Measurements from ENCODE around the gene UBL7.

UBL7 gene

DNA sequence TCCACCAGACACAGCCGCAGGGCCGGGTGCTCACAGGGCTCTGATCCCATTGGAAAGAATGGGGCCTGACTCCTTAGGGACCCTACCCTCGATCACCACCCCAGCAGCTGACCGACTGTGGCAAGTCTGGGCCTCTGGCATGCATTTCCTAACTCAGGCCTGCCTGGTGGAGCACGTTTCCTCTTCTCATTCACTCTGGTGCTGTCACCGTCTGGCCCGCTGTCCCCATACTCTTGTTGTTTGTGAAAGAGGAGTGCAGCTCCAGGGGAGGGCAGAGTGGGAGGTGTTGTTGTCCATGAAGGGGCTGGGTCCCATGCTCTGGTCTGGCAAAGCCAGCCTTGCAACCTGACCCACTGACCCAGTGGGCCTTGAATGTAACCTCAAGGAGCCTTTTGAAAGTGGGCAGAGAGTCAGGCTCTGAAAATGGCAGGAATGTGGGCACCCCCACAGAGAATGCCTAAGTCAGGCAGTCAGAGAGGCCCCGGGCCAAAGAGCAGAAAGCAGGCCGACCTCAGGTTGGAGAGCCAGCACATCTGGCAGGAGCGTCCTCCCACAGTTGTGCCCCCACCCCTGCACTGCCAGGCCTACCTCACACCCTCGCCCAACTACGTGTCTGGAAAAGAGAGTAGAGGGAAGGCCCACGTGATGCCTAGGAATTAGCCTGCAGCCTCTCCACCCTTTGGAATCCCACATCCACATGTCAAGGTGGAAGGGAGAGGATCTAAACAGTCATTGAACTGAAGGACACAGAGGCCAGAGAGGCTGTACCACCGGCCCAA is 38.1 kb downstream of the UBL7 start:
- no peak for DNase-seq

- DNase-seq, result no peak
These were observed 38.7 kb downstream of the UBL7 start for GRCh38 chr15:74422265-74422651.

DNA sequence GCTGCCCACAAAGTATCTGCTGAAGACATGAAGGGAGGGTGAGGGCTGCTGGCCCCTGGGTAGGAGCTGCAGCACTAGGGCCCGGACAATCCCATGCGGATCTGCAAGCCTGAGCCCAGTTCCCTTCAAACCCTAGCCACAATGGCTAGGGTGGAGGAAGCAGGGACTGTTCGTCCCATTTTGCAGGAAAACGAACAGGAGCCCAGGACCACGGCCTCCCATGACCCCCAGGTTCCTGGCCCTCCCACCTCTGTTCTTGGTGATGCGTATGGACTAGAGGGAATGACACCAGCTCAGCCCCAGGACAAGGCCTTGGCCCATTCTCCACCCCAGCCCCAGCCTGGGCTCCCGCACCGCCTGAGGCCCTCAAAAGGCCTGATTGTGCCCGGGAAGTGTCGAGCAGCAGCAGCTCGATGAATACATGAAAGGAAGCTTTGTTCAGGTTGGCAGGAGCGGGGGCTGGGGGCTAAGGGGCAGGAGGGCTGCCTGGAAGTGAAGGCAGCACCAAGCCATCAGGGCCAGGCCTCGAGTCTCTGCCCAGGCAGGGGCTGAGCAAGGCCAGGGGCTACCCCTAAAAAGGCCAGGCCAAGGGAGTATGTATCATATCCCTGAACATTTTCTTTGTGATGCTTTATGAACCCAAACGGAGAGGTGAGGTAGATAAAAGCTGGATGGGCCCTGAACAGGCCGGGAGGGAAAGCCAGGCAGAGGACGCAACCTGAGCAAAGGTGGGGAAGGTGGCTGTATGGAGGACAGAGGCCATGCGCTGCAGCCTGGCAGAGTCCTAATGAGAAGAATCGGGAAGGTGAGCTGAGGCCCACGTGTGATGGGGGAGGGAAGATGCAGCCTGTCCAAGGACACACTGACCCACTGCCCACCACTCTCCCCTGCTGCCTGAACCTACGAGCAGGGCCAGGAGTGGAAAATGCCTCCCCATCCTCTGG is 39.4 kb downstream of the UBL7 start:
- no peak for DNase-seq

GRCh38 chr15:74420193-74420905 is 40.6 kb downstream of the UBL7 start:
- DNase-seq, result no peak

DNA sequence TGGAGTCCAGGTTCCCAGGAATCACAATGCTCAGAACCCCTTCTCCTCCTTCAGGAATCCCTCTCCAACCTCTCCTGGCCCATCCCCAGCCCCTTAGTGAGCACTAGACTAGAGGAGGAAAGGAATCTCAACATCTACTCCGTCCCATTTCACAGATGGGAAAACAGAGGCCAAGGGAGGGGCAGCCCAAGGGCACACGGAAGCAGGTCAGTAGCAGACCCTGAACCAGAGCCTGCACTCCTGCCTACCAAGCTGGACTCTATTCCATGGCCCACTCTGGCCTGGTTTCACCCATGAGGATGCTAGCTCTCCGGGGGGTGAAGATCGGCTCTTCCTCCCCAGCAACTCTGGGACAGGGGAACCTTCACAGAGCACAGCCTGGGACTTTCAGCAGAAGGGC is 41.5 kb downstream of the UBL7 start:
- DNase-seq, result no peak

DNA sequence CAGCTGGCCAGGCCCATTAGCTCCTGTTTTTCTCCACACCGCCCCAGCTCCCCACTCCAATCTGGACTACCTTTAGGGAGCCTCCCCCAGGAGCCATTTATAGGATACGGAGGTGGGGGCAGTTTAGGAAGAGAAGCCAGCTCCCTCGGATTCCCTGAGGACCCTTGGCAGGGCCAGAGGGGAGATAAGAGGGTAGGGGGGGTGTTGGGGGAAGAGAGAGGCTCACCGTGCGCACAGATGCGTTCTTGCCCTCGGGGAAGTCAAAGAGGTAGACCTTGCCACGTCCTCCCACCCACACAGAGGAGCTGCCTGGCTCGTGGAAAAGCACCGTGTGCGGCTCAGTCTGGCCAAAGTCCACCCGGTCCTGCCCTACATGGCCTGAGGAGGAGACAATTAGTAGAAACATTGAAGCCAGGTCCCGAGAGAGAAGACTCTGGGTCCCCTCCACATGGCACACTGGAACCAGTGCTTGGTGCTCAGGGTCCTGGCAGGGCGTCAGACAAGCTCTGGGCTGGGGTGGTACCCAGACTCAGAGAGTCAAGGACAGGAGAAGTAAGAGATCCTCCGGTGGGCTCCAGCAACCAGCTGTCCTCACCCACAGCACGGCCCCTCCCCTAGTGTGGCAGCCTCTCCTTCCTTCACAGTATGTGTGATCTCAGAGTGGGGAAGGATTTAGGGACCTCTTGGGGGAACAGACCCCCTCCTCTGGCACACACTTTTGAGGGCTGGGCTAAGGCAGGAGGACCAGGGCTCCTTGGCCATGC is 42.2 kb downstream of the UBL7 start:
- DNase-seq, result no peak

DNA sequence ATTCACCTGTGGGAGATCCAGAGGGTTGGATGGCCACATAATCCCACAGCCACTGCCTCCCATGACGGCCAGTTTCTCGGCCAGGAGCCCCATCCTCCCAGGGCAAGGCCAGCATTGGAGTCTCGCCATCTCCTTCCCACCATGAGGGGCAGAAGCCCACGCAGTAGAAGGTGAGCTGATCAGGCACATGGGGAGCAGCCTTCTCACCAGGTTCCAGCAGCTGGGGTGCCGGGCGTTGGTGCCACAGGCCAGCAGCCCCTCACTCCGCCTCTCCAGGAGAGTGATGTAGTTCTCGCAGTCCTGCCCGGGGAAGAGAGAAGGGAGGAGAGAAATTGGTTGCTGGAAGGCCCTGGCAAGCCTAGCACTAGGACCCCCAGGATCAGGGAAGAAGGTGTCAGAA is 43.3 kb downstream of the UBL7 start:
- no peak for DNase-seq

DNA sequence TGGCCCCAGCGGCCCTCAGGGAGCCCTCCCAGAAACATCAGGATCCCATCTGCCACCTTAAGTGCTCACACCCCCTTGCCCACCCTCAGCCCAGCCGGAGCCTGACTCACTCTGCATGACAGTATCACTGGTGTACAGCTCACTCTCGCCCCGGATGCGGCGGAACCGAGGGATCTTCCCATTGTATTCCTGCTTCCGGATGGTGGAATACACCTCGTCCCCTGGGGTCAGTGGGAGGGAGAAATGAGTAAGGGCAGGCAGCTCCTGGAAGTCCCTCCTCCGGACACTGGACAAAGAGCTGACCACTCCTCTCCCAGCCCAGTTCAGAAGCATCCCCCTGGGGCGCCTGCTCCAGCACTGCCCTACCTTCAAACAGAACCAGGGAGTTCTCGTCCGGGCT is 43.7 kb downstream of the UBL7 start:
- no peak for DNase-seq

- no peak for DNase-seq
These were observed 44.7 kb downstream of the UBL7 start for GRCh38 chr15:74415966-74416916.

GRCh38 chr15:74414603-74415338 is 46.2 kb downstream of the UBL7 start:
- no peak for DNase-seq

- DNase-seq, result no peak
These were observed 46.8 kb downstream of the UBL7 start for GRCh38 chr15:74414081-74414580.

GRCh38 chr15:74413350-74414080 is 47.4 kb downstream of the UBL7 start:
- no peak for DNase-seq

GRCh38 chr15:74412159-74412558 is 48.8 kb downstream of the UBL7 start:
- no peak for DNase-seq

GRCh38 chr15:74411686-74412085 is 49.3 kb downstream of the UBL7 start:
- DNase-seq, result no peak

DNA sequence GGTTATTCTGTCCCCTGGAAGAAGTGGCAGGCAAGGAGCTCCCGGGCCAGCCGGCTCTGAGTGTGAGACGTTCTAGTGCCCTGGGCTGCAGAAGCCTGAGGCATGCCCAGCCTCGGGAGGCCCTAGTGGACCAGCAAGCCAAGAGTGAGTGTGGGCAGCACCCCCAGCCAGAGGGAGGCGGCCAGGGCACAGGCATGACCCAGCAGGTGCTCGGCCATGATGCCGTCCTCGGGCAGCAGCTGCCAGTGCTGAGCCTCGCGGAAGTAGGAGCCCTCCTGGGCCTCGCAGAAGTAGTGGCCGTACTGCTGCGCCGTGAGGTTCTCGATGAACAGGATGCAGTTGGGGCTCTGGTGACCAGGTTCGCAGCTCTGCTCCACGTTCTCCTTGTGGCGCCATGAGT is 50.5 kb downstream of the UBL7 start:
- no peak for DNase-seq

GRCh38 chr15:74409225-74409624 is 51.7 kb downstream of the UBL7 start:
- no peak for DNase-seq

DNA sequence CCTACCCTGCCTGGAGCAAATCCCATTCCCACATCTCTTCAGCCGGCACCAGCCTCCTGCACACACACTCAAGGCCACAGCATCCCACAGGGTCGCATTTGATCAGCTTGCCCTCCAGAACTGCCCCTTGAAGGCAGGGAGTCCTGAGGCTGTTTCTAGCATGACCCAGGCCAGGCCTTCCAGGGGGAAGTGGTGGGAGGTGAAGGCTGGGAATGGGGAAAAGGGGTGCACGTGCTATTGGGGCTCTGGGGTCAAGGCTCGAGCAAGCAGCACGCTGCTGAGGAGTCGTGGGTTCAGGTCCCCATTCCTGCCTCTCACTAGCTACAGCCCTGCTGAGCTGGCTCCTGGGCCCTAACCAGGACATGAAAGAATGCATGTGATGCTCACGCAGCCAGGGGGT is 52.1 kb downstream of the UBL7 start:
- DNase-seq, result no peak

DNA sequence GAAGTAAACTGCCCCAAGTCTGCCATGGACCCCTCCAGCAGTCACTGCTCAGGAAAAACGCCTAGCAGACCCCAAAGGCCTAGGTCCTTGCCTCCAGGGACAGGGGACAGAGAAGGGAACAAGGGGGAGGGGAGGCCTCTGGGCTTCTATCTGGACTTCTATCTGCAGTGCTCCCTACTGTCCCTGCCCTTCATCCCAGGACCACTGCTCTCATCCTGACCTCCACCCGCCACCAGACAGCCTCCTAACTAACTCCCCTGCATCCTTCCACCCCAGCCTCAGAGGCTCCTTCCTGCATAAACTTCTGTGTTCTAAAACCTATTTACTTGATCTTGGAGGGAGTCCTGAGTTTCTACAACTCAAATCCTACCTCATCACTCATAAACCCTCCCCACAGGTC is 52.6 kb downstream of the UBL7 start:
- no peak for DNase-seq

DNA sequence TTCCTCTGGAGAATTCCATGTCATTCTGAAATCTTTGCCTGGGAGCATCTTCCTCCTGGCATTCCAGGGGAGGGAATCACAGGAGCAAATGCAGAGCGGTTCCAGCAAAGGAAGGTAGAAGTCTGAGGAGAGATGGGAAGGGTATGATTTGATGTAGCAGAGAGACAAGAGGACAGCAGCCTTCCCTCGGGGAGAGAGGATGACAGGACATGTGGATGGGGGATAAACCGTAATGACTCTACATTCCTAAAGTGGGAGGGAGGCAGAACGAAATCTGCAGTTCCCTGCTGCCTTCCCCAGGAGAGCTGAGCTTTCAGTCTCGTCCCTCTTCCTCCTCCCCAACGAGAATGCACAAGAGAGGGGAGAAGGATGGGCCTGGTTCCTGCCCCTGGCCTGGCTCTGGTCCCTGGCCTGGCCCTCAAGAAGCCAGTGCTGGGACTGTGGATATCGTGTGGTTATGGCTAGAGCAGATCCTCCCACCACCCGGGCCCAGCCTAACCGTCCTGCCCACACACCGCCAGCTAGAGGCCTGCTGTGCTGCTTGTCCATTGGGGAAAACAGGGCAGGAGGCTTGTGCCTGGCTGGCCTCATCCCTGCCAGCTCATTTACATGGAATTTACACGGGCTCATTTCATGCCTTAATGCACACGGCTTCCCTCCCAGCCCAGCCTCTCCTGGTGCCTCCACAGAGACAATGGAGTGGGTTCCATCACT is 53.8 kb downstream of the UBL7 start:
- DNase-seq, result no peak
